HG02852 (cell line): ENCODE results near the gene ANKRD24.
A peak's percentile ranks its signal among the peaks of the same experiment; 100 is the strongest.
"Not testable (repeated sequence)": the region's sequence is repeated elsewhere in the genome, so short reads cannot be mapped to it uniquely, and the experiment has no call there.

Source experiments
- ATAC-seq: cut with Tn5 transposase; IDR thresholded peaks from one replicate; pipeline ENCODE4 v1.9.1; 2021; ENCODE audit warnings: mild to moderate bottlenecking, moderate library complexity; ENCODE audit not compliant: unreplicated experiment

The ANKRD24 gene

DNA sequence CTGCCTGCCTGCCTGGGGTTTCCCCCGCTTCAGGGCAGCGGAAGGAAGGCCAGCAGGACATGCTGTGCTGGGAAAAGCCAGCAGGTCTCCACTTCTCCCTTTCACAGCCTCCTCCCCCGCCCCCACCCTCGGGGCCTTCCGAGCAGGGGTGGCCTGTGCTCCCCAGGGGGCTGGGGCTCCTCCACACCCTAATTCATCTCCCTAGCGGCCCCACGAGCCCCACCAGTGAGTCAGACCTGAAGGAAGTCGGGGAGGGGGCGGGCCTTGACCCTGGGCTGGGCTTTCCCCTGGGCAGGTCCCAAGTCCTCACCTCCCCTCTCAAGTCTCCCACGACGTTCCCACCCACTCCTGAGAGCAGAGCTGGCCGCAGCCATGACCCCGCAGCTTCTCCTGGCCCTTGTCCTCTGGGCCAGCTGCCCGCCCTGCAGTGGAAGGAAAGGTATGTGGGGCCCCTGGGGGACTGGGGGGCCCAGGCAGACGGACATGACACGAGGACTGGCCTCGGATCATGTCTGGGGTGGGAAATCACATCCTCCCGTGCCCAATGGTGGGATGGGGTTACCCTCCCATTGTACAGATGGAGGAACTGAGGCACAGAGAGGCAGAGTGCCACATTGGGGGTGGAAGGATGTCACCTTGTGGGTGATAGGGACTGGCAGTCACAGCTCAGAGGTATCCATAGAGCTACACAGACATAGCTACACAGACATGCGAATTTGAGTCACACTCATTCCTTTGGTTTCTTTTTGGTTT, 46.9 kb downstream of the ANKRD24 start, which contains the start of gene EBI3:
Gene EBI3 (plus strand): TSS at position 345 of the 753 bp plus-strand sequence. CDS start 28 bp downstream, at position 373.
- peak; percentile 67 for ATAC-seq

DNA sequence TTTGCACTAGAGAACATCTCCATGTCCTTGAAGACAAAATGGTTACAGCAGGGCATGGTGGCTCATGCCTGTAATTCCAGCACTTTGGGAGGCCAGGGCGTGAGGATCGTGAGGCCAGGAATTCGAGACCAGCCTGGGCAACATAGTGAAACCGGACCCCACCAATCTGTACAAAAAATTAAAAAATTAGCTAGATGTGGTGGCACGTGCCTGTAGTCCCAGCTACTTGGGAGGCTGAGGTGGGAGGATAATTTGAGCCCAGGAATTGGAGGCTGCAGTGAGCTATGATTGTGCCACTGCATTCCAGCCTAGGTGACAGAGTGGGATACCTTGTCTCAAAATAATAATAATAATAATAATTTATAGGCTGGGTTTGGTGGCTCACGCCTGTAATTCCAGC, 47.7 kb downstream of the ANKRD24 start:
- not testable (repeated sequence) for ATAC-seq

DNA sequence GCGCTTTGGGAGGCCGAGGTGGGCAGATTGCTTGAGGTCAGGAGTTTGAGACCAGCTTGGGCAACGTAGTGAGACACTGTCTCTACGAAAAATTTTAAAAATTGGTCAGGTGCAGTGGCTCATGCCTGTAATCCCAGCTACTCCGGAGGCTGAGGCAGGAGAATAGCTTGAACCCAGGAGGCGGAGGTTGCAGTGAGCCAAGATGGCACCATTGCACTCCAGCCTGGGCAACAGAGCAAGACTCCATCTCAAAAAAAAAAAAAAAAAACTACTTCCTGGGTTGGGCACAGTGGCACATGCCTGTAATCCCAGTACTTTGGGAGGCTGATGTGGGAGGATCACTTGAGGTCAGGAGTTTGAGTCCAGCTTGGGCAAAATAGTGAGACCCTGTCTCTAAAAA, 49.0 kb downstream of the ANKRD24 start:
- not testable (repeated sequence) for ATAC-seq

GRCh38 chr19:4232139-4232538, 49.6 kb downstream of the ANKRD24 start:
- not testable (repeated sequence) for ATAC-seq

- ATAC-seq: no peak
Observed at GRCh38 chr19:4232614-4233281, 50.3 kb downstream of the ANKRD24 start.

GRCh38 chr19:4233282-4233853, 50.9 kb downstream of the ANKRD24 start:
- no peak for ATAC-seq

DNA sequence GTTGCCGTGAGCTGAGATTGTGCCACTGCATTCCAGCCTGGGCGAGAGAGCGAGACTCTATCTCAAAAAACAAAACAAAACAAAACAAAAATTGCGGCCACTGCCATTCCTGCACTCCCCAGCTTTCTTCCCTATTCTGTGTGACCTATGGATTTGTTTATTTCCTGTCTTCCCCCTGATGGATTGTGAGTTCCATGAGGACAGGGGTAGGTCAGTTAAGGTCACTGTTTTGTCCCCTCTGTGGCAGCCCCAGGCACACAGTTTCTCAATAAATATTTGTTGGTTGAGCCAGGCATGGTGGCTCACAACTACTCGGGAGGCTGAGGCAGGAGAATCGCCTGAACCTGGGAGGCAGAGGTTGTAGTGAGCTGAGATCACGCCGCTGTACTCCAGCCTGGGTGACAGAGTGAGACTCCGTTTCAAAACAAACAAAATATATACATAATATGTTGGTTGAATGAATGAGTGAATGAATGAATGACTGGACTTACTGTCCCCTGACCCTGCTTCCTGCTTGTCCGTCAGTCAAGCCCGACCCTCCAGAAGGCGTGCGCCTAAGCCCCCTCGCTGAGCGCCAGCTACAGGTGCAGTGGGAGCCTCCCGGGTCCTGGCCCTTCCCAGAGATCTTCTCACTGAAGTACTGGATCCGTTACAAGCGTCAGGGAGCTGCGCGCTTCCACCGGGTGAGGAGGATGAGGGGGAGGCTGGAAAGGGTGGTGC, 51.8 kb downstream of the ANKRD24 start:
- no peak for ATAC-seq

DNA sequence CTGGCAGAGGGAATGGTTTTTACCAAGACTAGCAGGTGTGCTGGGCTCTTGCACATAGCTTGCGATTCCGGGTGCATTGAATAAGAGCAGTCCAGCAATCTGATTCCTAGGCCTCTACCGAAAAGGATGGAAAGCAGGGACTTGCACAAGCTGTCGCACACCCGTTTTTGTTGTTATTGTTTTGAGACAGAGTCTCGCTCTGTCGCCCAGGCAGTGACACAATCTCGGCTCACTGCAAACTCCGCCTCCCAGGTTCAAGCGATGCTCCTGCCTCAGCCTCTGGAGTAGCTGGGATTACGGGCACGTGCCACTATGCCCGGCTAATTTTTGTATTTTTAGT, 52.3 kb downstream of the ANKRD24 start:
- ATAC-seq: no peak

GRCh38 chr19:4237510-4237909, 55.0 kb downstream of the ANKRD24 start:
- not testable (repeated sequence) for ATAC-seq

DNA sequence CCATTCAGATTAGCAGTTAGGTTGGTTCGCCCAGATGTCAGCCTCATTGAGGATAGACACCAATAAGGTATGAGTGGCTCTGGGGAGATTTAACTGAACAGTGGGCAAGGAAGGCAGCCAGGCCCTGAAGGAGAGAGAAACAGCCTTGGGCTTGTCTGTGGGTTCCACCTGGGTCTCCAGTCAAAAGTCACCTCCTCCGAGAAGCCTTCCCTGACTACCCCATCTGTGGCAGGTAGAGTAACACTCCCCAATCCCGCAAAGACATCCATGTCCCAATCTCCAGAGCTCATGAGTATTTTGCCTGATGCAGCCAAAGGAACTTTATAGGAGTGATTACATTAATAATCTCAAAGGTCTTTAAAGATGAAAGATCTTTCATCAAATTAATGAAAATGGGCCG, 56.3 kb downstream of the ANKRD24 start:
- ATAC-seq: no peak

DNA sequence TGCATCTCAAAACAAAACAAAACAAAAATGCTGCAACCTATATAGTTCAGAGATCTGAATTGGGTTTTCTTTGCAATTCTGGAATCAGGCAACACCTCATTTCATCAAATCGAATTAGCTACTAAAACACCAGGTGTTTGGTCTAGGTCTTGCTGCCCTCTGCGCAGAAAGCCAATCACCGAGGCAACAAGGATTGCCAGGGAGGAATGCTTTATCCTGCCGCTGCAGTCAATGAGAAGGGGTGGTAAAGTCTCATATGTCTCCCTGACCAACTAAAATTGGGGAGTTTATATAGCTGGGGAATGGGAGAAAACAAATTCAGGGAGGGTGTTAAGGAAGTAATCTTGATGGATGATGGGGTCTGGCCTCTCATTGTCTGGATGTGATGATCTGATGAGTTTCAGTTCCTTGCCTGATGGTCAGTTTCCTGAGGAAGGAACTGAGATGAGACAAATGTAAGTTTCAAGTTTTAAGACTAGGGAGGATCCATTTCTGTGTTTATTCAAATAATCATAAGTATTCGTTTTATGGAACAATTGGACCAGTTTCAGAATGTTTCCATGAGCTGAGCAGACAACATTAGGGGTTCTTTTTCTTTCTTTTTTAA, 59.4 kb downstream of the ANKRD24 start:
- no peak for ATAC-seq

GRCh38 chr19:4245938-4246337, 63.4 kb downstream of the ANKRD24 start:
- ATAC-seq: not testable (repeated sequence)

DNA sequence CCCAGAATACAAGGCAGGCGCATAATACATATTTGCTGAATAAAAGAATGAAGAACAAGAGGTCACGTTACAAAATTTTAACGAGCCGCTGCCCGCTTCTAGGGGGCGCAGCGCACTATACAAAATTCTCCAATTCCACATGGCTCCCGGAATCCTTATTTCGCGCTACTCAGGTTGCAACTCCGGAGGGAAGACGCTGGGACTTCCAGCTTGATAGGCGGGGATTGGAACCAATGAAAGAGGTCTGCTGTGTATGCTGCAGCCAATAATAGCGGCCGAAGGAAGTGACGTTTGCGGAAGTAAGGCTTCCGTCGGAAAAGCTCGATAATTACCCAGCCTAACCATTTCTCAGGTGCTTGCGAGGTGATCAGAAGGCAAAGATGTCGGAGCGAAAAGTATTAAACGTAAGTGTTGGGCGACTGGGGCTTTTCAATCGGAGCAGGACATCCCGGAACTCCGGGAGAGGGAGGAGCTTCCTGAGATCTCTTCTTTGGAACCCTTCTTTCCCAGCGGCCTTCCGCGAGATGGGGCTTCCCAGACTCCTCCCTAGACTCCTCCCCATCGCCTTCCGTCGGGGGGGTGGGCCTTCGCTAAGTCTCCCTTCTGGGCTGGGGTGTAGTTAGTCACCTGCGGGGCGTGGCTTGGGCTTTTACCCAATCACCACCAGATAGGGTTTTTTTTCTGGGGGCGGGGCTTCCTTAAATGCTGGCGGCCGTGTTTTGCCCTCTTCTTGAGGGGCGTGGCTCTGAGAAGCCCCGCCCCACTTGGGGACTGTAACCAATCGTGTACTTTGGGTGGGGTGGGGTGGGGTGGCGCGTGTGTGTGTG, 64.5 kb downstream of the ANKRD24 start, which contains the start of gene YJU2:
Gene YJU2 (plus strand): TSS at position 314 of the 827 bp plus-strand sequence. CDS start 67 bp downstream, at position 381.
- ATAC-seq: peak; percentile 80

- no peak for ATAC-seq
Observed at GRCh38 chr19:4256563-4256962, 74.1 kb downstream of the ANKRD24 start.

GRCh38 chr19:4257025-4257424, 74.5 kb downstream of the ANKRD24 start:
- ATAC-seq: no peak

- no peak for ATAC-seq
Observed at GRCh38 chr19:4258181-4258580, 75.7 kb downstream of the ANKRD24 start.

- ATAC-seq: no peak
Observed at GRCh38 chr19:4260613-4261191, 78.2 kb downstream of the ANKRD24 start.

DNA sequence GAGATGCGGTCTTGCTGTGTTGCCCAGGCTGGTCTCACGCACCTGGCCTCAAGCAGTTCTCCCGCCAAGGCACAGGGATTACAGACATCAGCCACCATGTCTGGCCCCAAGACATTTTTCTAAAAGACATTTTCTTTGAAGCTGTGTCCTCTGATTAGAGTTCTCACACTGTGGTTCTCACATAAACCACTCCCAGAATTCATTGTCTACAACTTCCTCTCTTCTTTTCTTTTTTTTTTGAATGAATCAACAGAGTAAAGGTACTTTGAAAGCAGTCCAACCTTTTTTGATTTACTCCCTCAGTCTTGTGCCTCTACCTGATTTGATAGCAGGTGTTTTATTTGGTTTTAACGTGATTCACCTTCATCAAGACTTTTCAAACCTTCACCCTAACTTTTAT, 82.3 kb downstream of the ANKRD24 start:
- ATAC-seq: no peak

GRCh38 chr19:4266253-4267000, 83.9 kb downstream of the ANKRD24 start:
- ATAC-seq: no peak
